Mucosa of stomach (tissue), 1 donor: ENCODE measurements around the gene AIRE.
"Not testable (repeated sequence)": the region's sequence is repeated elsewhere in the genome, so short reads cannot be mapped to it uniquely, and the experiment has no call there.

ENCODE experiments used
- H3K27me3 ChIP-seq: one replicate; pipeline ENCODE4 v1.7.0; 2013; ENCODE audit warnings: mild to moderate bottlenecking, low read length; ENCODE audit not compliant: control insufficient read depth, insufficient read depth
- H3K36me3 ChIP-seq: one replicate; pipeline ENCODE4 v1.7.0; 2013; ENCODE audit warnings: low read length; ENCODE audit not compliant: control insufficient read depth, insufficient read depth
- H3K4me1 ChIP-seq: one replicate; pipeline ENCODE4 v1.7.0; 2013; ENCODE audit warnings: mild to moderate bottlenecking, low read length; ENCODE audit not compliant: control insufficient read depth, insufficient read depth
- H3K4me3 ChIP-seq: one replicate; pipeline ENCODE4 v1.7.0; 2013; ENCODE audit warnings: low read length
- H3K9ac ChIP-seq: one replicate; pipeline ENCODE4 v1.7.0; 2013; ENCODE audit warnings: mild to moderate bottlenecking, low read length, moderate library complexity
- H3K9me3 ChIP-seq: one replicate; pipeline ENCODE4 v1.7.0; 2013; ENCODE audit warnings: mild to moderate bottlenecking, low read length, moderate library complexity; ENCODE audit not compliant: control insufficient read depth
- donor health status: Pancreatic carcinoma.

The AIRE gene

DNA sequence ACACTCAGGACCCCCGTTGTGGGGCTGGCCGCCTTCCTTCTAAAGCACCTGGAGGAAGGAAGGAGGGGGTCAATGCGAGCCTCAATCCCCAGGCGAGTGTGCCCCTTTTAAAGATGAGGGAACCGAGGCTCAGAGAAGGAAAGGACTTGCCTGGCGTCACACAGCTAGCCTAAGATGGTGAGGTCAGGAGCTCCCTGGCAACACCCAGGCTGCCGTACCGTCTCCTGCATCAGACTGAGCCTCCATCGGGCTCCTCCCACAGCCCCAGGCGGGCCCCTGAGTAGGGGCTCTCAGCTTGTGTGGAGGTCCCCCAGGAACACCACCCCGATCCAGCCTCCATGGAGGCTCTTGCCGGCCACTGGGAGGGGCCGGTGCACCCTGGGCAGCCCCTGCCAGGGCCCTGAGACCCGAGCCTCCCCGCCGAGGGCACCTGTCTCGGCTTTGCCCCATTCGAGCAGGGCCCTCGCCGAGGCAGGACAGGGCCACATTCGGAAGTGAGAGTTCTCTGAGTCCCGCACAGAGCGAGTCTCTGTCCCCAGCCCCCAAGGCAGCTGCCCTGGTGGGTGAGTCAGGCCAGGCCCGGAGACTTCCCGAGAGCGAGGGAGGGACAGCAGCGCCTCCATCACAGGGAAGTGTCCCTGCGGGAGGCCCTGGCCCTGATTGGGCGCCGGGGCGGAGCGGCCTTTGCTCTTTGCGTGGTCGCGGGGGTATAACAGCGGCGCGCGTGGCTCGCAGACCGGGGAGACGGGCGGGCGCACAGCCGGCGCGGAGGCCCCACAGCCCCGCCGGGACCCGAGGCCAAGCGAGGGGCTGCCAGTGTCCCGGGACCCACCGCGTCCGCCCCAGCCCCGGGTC is at the start of gene AIRE:
TSS of gene AIRE (plus strand) at position 739 of the 855 bp plus-strand sequence. CDS start 131 bp downstream, outside the sequence.
- Histone ChIP-seq H3K9me3 (no peaks in the 10 kb centered on the region), H3K4me1 (no peaks in the 10 kb centered on the region), H3K9ac (no peak within 1 kb of the TSS), H3K27me3 (peaks cover 25% of the 10 kb centered on the region), H3K4me3 (no peak within 1 kb of the TSS), H3K36me3 (no peaks in the 10 kb centered on the region)

DNA sequence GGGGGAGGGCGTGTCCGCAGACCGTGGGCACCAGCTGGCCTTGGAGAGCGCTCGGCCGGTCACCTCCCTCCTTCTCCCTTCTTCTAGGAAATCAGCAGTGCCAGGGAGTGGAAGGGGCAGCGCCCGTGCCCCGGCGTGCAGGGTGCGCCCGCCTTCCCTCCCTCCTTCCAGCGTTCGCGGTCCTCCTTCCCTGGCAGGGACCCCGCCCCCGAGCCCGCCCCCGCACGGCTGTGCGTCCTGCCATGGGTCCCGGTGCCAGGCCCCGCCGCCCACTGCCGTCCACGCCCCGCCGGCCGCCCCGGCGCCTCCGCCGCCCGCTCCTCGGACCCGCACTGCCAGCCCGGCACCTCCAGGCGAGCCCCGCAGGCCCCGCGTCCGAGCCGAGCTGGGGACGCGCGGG is 45.3 kb upstream of the AIRE start:
- H3K4me3 ChIP-seq, H3K9ac ChIP-seq, H3K4me1 ChIP-seq, H3K9me3 ChIP-seq, H3K36me3 ChIP-seq, H3K27me3 ChIP-seq: not testable (repeated sequence)

GRCh38 chr21:44240842-44241241 is 44.8 kb upstream of the AIRE start, which contains the start of gene ICOSLG:
Gene ICOSLG (minus strand): TSS chr21:44240943. CDS start chr21:44240817, 126 bp downstream.
- H3K27me3 ChIP-seq, H3K9ac ChIP-seq, H3K4me1 ChIP-seq, H3K4me3 ChIP-seq, H3K36me3 ChIP-seq, H3K9me3 ChIP-seq: not testable (repeated sequence)

DNA sequence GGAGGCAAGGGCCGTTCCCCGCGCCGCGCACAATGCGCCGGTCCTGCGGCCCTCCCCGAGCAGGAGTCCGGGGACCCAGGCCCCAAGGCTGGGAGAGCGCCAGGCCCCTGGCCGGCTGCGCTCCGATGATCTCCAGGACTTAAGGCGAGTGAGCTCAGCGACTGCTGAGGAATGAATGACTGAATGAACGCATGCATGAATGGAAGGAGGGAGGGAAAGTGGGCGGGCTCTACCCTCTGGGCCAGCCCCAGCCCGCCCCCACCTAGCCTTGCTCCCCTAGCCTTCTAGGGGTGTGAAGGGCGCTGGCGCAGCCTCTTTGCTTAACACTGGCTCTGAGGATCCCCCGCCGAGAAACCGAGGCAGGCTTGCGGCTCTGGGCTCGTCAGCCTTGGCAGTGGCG is 44.4 kb upstream of the AIRE start:
- H3K27me3 ChIP-seq, H3K9me3 ChIP-seq, H3K4me1 ChIP-seq, H3K4me3 ChIP-seq, H3K9ac ChIP-seq, H3K36me3 ChIP-seq: not testable (repeated sequence)

GRCh38 chr21:44243980-44244379 is 41.7 kb upstream of the AIRE start:
- not testable (repeated sequence) for H3K4me3 ChIP-seq, H3K9ac ChIP-seq, H3K9me3 ChIP-seq, H3K4me1 ChIP-seq, H3K36me3 ChIP-seq, H3K27me3 ChIP-seq

- not testable (repeated sequence) for H3K9ac ChIP-seq, H3K4me3 ChIP-seq, H3K4me1 ChIP-seq, H3K36me3 ChIP-seq, H3K27me3 ChIP-seq, H3K9me3 ChIP-seq
These were observed 37.8 kb upstream of the AIRE start for GRCh38 chr21:44247904-44248303.

- H3K4me1 ChIP-seq, H3K4me3 ChIP-seq, H3K36me3 ChIP-seq, H3K9me3 ChIP-seq, H3K27me3 ChIP-seq, H3K9ac ChIP-seq: not testable (repeated sequence)
These were observed 36.3 kb upstream of the AIRE start for GRCh38 chr21:44249204-44250037.

- no peaks in the 10 kb centered on the region for H3K27me3 ChIP-seq
- no peaks in the 10 kb centered on the region for H3K36me3 ChIP-seq
- H3K4me1 ChIP-seq, result no peaks in the 10 kb centered on the region
- H3K9me3 ChIP-seq, result no peaks in the 10 kb centered on the region
- H3K9ac ChIP-seq, result no peak overlapping the region
- H3K4me3 ChIP-seq, result no peak overlapping the region
These were observed 31.6 kb upstream of the AIRE start for GRCh38 chr21:44253832-44254710.

GRCh38 chr21:44255511-44255981 is 30.1 kb upstream of the AIRE start:
- no peaks in the 10 kb centered on the region for H3K27me3 ChIP-seq
- no peaks in the 10 kb centered on the region for H3K4me1 ChIP-seq
- no peaks in the 10 kb centered on the region for H3K9me3 ChIP-seq
- no peaks in the 10 kb centered on the region for H3K36me3 ChIP-seq
- no peak overlapping the region for H3K4me3 ChIP-seq
- no peak overlapping the region for H3K9ac ChIP-seq

GRCh38 chr21:44258056-44258725 is 27.5 kb upstream of the AIRE start:
- H3K4me1 ChIP-seq, result no peaks in the 10 kb centered on the region
- no peaks in the 10 kb centered on the region for H3K27me3 ChIP-seq
- H3K4me3 ChIP-seq, result no peak overlapping the region
- H3K9me3 ChIP-seq, result no peaks in the 10 kb centered on the region
- no peak overlapping the region for H3K9ac ChIP-seq
- no peaks in the 10 kb centered on the region for H3K36me3 ChIP-seq

- Histone ChIP-seq H3K9me3 (no peaks in the 10 kb centered on the region), H3K4me1 (no peaks in the 10 kb centered on the region), H3K9ac (no peak overlapping the region), H3K36me3 (no peaks in the 10 kb centered on the region), H3K4me3 (no peak overlapping the region), H3K27me3 (no peaks in the 10 kb centered on the region)
These were observed 26.5 kb upstream of the AIRE start for GRCh38 chr21:44259082-44259705.
